GM18520 (cell line): ENCODE results near the gene SLC6A6.
"Not testable (repeated sequence)": the region's sequence is repeated elsewhere in the genome, so short reads cannot be mapped to it uniquely, and the experiment has no call there.

Experiments used
- ATAC-seq: cut with Tn5 transposase; IDR thresholded peaks from one replicate; pipeline ENCODE4 v1.9.1; 2021; ENCODE audit not compliant: unreplicated experiment

Gene SLC6A6

GRCh38 chr3:14434126-14434497, 31.7 kb downstream of the SLC6A6 start:
- ATAC-seq = no peak

GRCh38 chr3:14434498-14435151, 32.2 kb downstream of the SLC6A6 start:
- no peak for ATAC-seq

- no peak for ATAC-seq
These were observed 33.0 kb downstream of the SLC6A6 start for GRCh38 chr3:14435175-14436014.

- no peak for ATAC-seq
These were observed 34.5 kb downstream of the SLC6A6 start for GRCh38 chr3:14436954-14437281.

GRCh38 chr3:14437705-14438104, 35.3 kb downstream of the SLC6A6 start:
- not testable (repeated sequence) for ATAC-seq

- ATAC-seq = no peak
These were observed 35.9 kb downstream of the SLC6A6 start for GRCh38 chr3:14438262-14438661.

- no peak for ATAC-seq
These were observed 36.5 kb downstream of the SLC6A6 start for GRCh38 chr3:14438929-14439328.

- ATAC-seq = no peak
These were observed 37.2 kb downstream of the SLC6A6 start for GRCh38 chr3:14439501-14440167.

- no peak for ATAC-seq
These were observed 37.7 kb downstream of the SLC6A6 start for GRCh38 chr3:14440168-14440518.

GRCh38 chr3:14440531-14441239, 38.3 kb downstream of the SLC6A6 start:
- ATAC-seq = no peak

- no peak for ATAC-seq
These were observed 39.0 kb downstream of the SLC6A6 start for GRCh38 chr3:14441240-14441919.

GRCh38 chr3:14441920-14442300, 39.5 kb downstream of the SLC6A6 start:
- ATAC-seq = no peak

- no peak for ATAC-seq
These were observed 42.0 kb downstream of the SLC6A6 start for GRCh38 chr3:14444380-14444779.

GRCh38 chr3:14445773-14446172, 43.4 kb downstream of the SLC6A6 start:
- ATAC-seq = no peak

GRCh38 chr3:14446988-14447570, 44.7 kb downstream of the SLC6A6 start:
- no peak for ATAC-seq

- no peak for ATAC-seq
These were observed 45.7 kb downstream of the SLC6A6 start for GRCh38 chr3:14448063-14448462.

GRCh38 chr3:14448756-14449727, 46.6 kb downstream of the SLC6A6 start:
- no peak for ATAC-seq

GRCh38 chr3:14450506-14450905, 48.1 kb downstream of the SLC6A6 start:
- ATAC-seq = no peak

- no peak for ATAC-seq
These were observed 48.7 kb downstream of the SLC6A6 start for GRCh38 chr3:14450922-14451606.
